RWPE2 (cell line): ENCODE results near the gene PTPRM.

Experiments
- ATAC-seq: fragments of 200-7000 bp; cut with Tn5 transposase; 3 replicates; pipeline ENCODE4 v1.9.1; 2021; ENCODE audit warnings: low read depth
- DNase-seq: peaks from one replicate; pipeline ENCODE4 v3.0.0-alpha.2; 2020; ENCODE audit warnings: low spot score
- H3K27ac ChIP-seq: fragments of 450-650 bp; 2 replicates; pipeline ENCODE4 v1.5.1; 2017; ENCODE audit warnings: mild to moderate bottlenecking; ENCODE audit not compliant: poor library complexity, severe bottlenecking
- H3K27me3 ChIP-seq: fragments of 250-450 bp; sonication (Bioruptor Pico); 2 replicates; pipeline ENCODE4 v1.5.1; 2021; ENCODE audit warnings: mild to moderate bottlenecking, moderate library complexity; ENCODE audit not compliant: insufficient read depth, poor library complexity, severe bottlenecking
- H3K36me3 ChIP-seq: fragments of 250-450 bp; sonication (Bioruptor Pico); 2 replicates; pipeline ENCODE4 v1.5.1; 2020; ENCODE audit warnings: low read depth, mild to moderate bottlenecking, moderate library complexity
- H3K4me1 ChIP-seq: fragments of 250-450 bp; sonication (Bioruptor Pico); 2 replicates; pipeline ENCODE4 v1.5.1; 2021; ENCODE audit warnings: mild to moderate bottlenecking, moderate library complexity; ENCODE audit not compliant: insufficient read depth, poor library complexity, severe bottlenecking
- H3K4me3 ChIP-seq: fragments of 250-450 bp; sonication (Bioruptor Pico); 2 replicates; pipeline ENCODE4 v1.5.1; 2021; ENCODE audit warnings: mild to moderate bottlenecking, moderate library complexity; ENCODE audit not compliant: severe bottlenecking
- H3K9me3 ChIP-seq: fragments of 250-450 bp; sonication (Bioruptor Pico); 2 replicates; pipeline ENCODE4 v1.5.1; 2021; ENCODE audit warnings: mild to moderate bottlenecking, moderate library complexity; ENCODE audit not compliant: severe bottlenecking
- TF ChIP-seq, protein P1 (sequence below): fragments of 450-650 bp; IDR thresholded peaks from one replicate; pipeline ENCODE4 v1.5.1; 2017; ENCODE audit warnings: mild to moderate bottlenecking, moderate library complexity; ENCODE audit not compliant: poor library complexity, severe bottlenecking

Gene PTPRM

DNA sequence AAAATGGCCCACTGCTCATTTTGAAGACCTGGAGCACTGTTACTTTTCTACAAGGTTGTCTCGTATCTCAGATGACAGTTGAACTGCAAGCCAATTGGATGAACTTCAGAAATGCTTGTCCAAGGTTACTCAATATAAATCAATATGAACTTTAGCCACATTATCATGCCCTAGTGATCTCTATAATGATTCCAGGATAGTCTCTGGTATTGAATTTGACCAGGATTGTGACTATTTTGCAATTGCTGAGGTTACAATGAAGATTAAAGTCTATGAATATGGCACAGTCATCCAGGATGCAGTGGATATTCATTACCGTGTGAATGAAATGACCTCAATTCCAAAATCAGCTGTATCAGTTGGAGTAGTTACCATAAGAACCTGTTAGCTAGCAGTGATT is 846.1 kb downstream of the PTPRM start:
- Histone ChIP-seq H3K9me3 (no peaks in the 10 kb centered on the region), H3K27me3 (no peaks in the 10 kb centered on the region), H3K27ac (no peak overlapping the region), H3K36me3 (no peaks in the 10 kb centered on the region), H3K4me1 (no peaks in the 10 kb centered on the region), H3K4me3 (no peak overlapping the region)
- DNase-seq: no peak
- TF ChIP-seq, protein P1, sequence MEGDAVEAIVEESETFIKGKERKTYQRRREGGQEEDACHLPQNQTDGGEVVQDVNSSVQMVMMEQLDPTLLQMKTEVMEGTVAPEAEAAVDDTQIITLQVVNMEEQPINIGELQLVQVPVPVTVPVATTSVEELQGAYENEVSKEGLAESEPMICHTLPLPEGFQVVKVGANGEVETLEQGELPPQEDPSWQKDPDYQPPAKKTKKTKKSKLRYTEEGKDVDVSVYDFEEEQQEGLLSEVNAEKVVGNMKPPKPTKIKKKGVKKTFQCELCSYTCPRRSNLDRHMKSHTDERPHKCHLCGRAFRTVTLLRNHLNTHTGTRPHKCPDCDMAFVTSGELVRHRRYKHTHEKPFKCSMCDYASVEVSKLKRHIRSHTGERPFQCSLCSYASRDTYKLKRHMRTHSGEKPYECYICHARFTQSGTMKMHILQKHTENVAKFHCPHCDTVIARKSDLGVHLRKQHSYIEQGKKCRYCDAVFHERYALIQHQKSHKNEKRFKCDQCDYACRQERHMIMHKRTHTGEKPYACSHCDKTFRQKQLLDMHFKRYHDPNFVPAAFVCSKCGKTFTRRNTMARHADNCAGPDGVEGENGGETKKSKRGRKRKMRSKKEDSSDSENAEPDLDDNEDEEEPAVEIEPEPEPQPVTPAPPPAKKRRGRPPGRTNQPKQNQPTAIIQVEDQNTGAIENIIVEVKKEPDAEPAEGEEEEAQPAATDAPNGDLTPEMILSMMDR: no peak
- ATAC-seq: no peak

DNA sequence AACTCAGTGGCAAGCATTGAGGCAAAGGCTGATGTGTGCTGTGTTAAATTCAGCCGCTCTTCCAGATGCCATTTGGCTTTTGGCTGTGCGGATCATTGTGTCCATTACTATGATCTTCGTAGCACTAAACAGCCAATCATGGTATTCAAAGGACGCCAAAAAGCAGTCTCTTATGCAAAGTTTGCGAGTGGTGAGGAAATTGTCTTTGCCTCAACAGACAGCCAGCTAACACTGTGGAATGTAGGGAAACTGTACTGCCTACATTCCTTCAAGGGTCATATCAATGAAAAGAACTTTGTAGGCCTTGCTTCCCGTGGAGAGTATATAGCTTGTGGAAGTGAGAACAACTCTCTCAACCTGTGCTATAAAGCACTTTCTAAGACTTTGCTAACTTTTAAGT is 846.6 kb downstream of the PTPRM start:
- ATAC-seq (no peak), DNase-seq (no peak)
- H3K27me3 ChIP-seq: no peaks in the 10 kb centered on the region

DNA sequence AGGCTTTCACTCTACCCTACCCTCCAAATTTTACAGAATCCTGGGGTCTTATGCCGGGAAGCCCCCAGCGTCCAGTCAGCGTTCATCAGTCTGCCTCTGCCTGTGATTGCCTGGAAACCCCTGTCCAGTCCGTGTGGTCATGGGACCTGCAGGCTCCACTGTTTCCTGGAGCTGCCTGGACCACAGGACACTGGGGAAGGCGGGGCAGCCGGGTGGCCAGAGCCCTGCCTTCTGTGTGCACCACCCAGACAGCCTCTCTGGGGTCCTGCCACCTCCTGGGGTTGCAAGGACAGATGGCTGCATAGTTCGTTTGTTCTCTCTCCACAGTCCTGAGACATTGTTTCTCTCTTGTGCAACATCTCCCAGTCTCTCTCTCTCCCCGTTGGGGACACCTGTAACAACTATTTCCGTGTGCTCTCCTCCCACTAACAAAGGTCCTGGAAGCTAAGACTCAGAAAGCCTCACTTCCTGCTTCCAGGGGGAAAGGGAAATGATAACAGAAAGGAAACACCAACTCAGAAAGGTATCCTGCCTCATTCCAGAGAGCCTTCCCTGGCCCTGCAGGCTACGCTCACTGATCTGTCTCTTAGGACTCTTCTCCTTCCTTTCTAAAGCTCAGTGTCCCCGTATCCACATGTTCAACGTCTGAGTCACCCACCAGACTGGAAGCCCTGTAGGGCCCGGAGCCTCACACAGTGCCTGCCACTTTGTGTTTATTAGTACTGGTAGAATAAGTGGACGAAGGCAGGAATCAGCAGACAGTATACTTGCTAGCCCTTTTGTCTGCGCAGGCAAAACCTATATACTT is 849.3 kb downstream of the PTPRM start:
- TF ChIP-seq, protein P1: no peak
- H3K4me1 ChIP-seq: no peaks in the 10 kb centered on the region
- H3K27ac ChIP-seq: no peak overlapping the region
- ATAC-seq (peak; percentile 29; the same call in 1 of the 3 replicates), DNase-seq (no peak)
- no peaks in the 10 kb centered on the region for H3K36me3 ChIP-seq
- H3K27me3 ChIP-seq: no peaks in the 10 kb centered on the region
- H3K9me3 ChIP-seq: no peaks in the 10 kb centered on the region
- H3K4me3 ChIP-seq: no peak overlapping the region

More for the DNA sequence above, 846.6 kb downstream of the PTPRM start:
- H3K4me3 ChIP-seq: no peak overlapping the region
- no peaks in the 10 kb centered on the region for H3K9me3 ChIP-seq
- TF ChIP-seq, protein P1: no peak
- no peaks in the 10 kb centered on the region for H3K36me3 ChIP-seq
- no peak overlapping the region for H3K27ac ChIP-seq
- no peaks in the 10 kb centered on the region for H3K4me1 ChIP-seq

DNA sequence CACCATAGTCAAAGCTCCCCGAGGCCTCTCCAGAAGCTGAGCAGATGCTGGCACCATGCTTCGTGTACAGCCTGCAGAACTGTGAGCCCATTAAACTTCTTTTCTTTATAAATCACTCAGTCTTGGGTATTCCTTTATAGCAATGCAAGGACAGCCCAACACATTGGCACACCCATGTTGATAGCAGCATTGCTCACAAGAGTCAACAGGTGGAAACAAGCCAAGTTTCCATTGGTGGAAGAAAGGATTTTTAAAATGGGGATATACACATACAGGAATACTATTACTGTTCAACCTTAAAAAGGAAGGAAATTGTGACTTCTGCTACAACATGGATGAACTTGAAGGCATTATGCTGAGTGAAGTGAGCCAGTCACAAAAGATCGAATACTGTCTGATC is 855.3 kb downstream of the PTPRM start:
- no peak overlapping the region for H3K4me3 ChIP-seq
- ATAC-seq (no peak), DNase-seq (no peak)
- H3K4me1 ChIP-seq: peaks cover 14% of the 10 kb centered on the region
- H3K36me3 ChIP-seq: no peaks in the 10 kb centered on the region
- H3K27ac ChIP-seq: no peak overlapping the region
- no peaks in the 10 kb centered on the region for H3K9me3 ChIP-seq
- H3K27me3 ChIP-seq: no peaks in the 10 kb centered on the region
- TF ChIP-seq, protein P1: no peak

DNA sequence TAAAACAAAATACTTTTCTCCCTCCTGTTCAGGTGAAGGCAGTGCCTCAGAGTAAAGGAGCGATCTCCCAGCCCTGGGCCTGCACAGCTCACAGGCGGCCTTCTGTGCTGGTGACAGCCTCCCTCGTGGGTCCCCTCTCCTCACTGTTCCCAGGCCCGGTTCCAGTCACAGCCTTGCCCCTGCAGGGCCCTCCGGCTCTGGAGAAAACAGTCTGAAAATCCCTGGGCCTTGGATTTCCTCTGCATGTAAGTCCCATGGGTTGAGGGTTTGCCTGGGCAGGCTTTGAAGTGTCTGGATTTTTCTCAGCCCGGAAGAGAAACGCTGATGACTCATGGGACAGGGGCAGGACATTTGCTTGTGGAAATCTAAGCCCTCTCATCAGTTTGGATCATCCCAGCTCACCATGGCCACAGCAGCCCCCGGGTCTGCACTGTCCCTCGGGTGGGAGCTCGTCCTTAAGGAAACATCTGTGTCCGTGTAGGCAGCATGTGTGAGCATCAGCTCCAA is 856.0 kb downstream of the PTPRM start:
- Histone ChIP-seq H3K36me3 (no peaks in the 10 kb centered on the region), H3K27me3 (no peaks in the 10 kb centered on the region), H3K4me3 (no peak overlapping the region), H3K27ac (peak overlapping the region; percentile 10), H3K9me3 (no peaks in the 10 kb centered on the region), H3K4me1 (peaks cover 14% of the 10 kb centered on the region)
- no peak for DNase-seq
- TF ChIP-seq, protein P1: no peak
- peak; percentile 66 for ATAC-seq
